Glutamatergic neuron (in vitro differentiated cells): Measurements from ENCODE around the gene DCHS1. TPM values are rescaled to one million over a fixed set of nuclear protein-coding genes. Genes with fewer than 3 reads are reported as not detected.

Source experiments
- DNase-seq: peaks from one replicate; pipeline ENCODE4 v3.0.0; 2022
- H3K27ac Mint-ChIP-seq: one replicate; pipeline ENCODE4 v1.8.0; 2020; ENCODE audit warnings: mild to moderate bottlenecking, mixed read lengths, inconsistent platforms; ENCODE audit not compliant: unreplicated experiment
- H3K27me3 Mint-ChIP-seq: one replicate; pipeline ENCODE4 v1.8.0; 2020; ENCODE audit warnings: mild to moderate bottlenecking, moderate library complexity, mixed read lengths, inconsistent platforms; ENCODE audit not compliant: unreplicated experiment
- H3K36me3 Mint-ChIP-seq: one replicate; pipeline ENCODE4 v1.8.0; 2020; ENCODE audit warnings: mild to moderate bottlenecking, mixed read lengths, inconsistent platforms; ENCODE audit not compliant: unreplicated experiment
- H3K4me1 Mint-ChIP-seq: one replicate; pipeline ENCODE4 v1.8.0; 2020; ENCODE audit warnings: mild to moderate bottlenecking, low read depth, mixed read lengths, inconsistent platforms; ENCODE audit not compliant: unreplicated experiment
- H3K4me3 Mint-ChIP-seq: one replicate; pipeline ENCODE4 v1.8.0; 2020; ENCODE audit warnings: mild to moderate bottlenecking, mixed read lengths, inconsistent platforms; ENCODE audit not compliant: unreplicated experiment
- H3K9me3 Mint-ChIP-seq: one replicate; pipeline ENCODE4 v1.8.0; 2020; ENCODE audit warnings: mild to moderate bottlenecking, moderate library complexity, mixed read lengths, inconsistent platforms; ENCODE audit not compliant: unreplicated experiment
- total RNA-seq: library from RNA; stranded (reverse); fragmentation: NEBNext Ultra II Directional; extraction: Animal tissue kit (Norgen Biotek cat#: 25700); gene quantifications from one replicate; pipeline ENCODE4 v1.2.1, GENCODE V29; 2021; ENCODE audit not compliant: unreplicated experiment
- TF ChIP-seq, protein P1 (sequence below): fragments of 200-600 bp; sonication (generic); IDR thresholded peaks from one replicate; pipeline ENCODE4 v1.5.0; 2021; ENCODE audit not compliant: partially characterized antibody, unreplicated experiment

The DCHS1 gene
- total RNA-seq, 1 donor from 2014 or later = 91.5 TPM

DNA sequence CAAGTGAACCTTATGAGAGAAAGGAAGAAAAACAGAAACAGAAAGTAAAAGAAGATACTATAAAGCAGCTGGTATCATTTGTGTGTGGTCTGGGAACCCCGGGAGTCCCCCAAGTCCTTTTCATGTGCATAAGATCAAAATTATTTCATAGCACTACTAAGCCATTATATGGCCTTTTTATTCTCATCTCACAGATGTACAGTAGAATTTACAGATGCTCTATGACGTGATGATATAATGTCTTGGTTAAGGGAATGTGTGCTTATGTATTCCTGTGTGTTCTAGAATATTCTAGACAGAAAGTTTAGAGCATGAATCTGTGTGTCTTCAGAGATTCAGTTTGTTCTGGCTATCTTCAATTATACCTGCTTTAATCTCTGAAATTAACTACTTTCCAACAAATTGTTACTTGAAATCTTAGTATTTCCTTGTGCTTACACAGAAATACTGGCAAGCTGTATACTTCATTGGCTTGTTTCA lies 27.8 kb downstream of the DCHS1 start:
- no peak overlapping the region for H3K4me3 Mint-ChIP-seq
- no peak for DNase-seq
- H3K27me3 Mint-ChIP-seq = peaks cover 20% of the 10 kb centered on the region
- peaks cover 4% of the 10 kb centered on the region for H3K9me3 Mint-ChIP-seq
- H3K36me3 Mint-ChIP-seq = peaks cover 32% of the 10 kb centered on the region
- TF ChIP-seq, protein P1, sequence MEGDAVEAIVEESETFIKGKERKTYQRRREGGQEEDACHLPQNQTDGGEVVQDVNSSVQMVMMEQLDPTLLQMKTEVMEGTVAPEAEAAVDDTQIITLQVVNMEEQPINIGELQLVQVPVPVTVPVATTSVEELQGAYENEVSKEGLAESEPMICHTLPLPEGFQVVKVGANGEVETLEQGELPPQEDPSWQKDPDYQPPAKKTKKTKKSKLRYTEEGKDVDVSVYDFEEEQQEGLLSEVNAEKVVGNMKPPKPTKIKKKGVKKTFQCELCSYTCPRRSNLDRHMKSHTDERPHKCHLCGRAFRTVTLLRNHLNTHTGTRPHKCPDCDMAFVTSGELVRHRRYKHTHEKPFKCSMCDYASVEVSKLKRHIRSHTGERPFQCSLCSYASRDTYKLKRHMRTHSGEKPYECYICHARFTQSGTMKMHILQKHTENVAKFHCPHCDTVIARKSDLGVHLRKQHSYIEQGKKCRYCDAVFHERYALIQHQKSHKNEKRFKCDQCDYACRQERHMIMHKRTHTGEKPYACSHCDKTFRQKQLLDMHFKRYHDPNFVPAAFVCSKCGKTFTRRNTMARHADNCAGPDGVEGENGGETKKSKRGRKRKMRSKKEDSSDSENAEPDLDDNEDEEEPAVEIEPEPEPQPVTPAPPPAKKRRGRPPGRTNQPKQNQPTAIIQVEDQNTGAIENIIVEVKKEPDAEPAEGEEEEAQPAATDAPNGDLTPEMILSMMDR = no peak
- no peak overlapping the region for H3K27ac Mint-ChIP-seq
- H3K4me1 Mint-ChIP-seq = no peaks in the 10 kb centered on the region

DNA sequence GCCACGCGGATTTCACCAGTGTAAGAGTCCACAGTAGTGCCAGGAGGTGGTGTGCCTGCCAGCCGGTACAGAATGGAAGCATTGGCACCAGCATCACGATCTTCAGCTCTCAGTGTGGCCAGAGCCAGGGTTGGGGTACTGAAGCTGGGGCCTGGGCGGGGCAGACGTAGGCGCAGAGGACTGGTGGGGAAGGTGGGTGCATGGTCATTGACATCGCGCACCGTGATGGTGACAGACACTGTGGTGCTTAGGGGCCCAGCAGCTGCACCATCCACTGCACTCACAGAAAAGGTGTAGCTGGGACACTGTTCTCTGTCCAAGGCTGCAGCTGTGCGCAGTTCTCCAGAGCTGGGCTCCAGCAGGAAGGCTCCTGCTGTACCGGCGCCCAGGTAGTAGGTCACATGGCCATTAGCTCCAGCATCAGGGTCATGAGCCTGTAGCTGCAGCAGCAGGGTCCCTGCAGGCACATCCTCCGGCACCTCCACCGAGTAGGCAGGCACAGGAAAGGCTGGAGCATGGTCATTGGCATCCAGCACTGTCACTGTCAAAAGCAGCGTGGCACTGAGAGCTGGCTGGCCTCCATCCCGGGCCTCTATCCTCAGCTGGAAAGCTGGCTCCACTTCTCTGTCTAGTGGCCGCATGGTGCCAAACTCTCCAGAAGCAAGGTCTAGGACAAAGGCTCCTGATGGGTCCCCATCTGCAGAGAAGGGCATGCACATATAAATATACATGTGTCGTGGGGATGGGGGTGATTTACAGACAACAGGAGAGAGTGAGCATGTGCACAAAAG lies 28.4 kb downstream of the DCHS1 start:
- H3K36me3 Mint-ChIP-seq = peaks cover 31% of the 10 kb centered on the region
- H3K4me1 Mint-ChIP-seq = no peaks in the 10 kb centered on the region
- peaks cover 4% of the 10 kb centered on the region for H3K9me3 Mint-ChIP-seq
- no peak for DNase-seq
- TF ChIP-seq, protein P1 = no peak
- peaks cover 20% of the 10 kb centered on the region for H3K27me3 Mint-ChIP-seq
- no peak overlapping the region for H3K4me3 Mint-ChIP-seq
- no peak overlapping the region for H3K27ac Mint-ChIP-seq

DNA sequence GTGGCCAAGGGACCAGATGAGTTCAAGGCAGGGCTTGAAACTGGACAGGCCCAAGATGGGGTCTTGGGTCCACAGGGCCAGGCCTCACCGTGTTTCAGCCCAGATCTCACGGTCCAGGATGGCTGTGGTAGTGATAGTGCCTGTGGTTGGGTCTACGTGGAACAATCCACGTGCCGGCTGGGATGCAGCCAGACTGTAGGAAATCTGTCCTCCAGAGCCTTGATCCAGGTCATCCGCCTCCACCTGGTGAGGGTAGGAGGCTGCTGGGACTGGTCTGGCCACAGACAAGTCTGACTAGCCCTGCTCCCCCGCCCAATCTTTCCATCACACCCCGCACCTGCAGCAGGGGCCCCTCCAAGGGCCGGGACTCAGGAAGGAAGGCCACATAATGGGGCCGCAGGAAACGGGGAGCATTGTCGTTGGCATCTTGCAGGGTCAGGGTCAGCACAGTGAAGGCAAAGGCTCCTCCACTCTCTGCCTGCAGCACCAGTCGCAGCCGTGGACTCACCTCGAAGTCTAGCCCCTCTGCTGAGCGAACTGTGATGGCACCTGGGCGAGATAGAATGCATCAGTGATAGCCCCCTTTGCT lies 29.7 kb downstream of the DCHS1 start:
- H3K36me3 Mint-ChIP-seq = peaks cover 21% of the 10 kb centered on the region
- H3K4me3 Mint-ChIP-seq = no peak overlapping the region
- DNase-seq = no peak
- H3K27me3 Mint-ChIP-seq = peaks cover 11% of the 10 kb centered on the region
- H3K4me1 Mint-ChIP-seq = no peaks in the 10 kb centered on the region
- H3K27ac Mint-ChIP-seq = no peak overlapping the region
- TF ChIP-seq, protein P1 = no peak
- H3K9me3 Mint-ChIP-seq = peaks cover 2% of the 10 kb centered on the region

DNA sequence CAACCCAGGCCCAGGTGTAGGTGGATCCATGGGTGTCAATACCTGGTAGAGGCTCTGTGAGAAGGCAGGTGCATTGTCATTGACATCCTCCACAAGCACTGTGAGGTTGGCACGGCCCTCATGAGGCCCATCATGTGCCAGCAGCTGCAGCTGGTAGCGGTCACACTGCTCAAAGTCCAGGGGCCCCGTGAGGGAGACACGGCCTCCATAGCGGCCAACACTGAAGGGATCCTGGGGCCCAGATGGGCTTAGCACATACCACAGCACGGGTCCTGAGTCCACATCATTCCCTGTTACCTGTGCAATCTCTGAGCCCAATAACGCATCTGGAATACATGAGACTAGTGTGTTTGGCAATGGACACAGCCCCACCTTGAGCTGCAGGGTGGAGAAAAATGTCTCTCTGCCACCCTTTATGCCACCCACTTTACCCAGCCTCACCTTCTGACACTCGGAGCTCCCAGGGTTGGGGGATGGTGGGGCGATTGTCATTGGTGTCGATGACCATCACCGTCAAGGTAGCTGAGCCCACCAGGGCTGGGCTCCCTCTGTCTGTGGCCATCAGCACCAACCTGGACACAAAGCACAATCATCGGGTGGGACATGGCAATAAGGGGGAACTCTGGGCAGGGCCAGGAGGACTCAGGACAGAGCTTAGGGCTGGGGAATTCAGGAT lies 30.3 kb downstream of the DCHS1 start:
- Mint-ChIP-seq H3K27me3 (peaks cover 7% of the 10 kb centered on the region), H3K4me1 (no peaks in the 10 kb centered on the region), H3K36me3 (peaks cover 21% of the 10 kb centered on the region), H3K9me3 (peaks cover 2% of the 10 kb centered on the region), H3K4me3 (no peak overlapping the region), H3K27ac (no peak overlapping the region)
- TF ChIP-seq, protein P1 = no peak
- DNase-seq = no peak
